ENCODE results near the gene COG5. TPM values are rescaled to one million over a fixed set of nuclear protein-coding genes. Genes with fewer than 3 reads are reported as not detected.

The COG5 gene
- total RNA-seq, 4 donors from 2014 or later = 34.8 to 74.1 (median 41.2) TPM

GRCh38 chr7:107432261-107432660, 131.5 kb downstream of the COG5 start:
- no peak for DNase-seq (ENCODE audit: low spot score)
- ATAC-seq (ENCODE audit: low FRiP score) = no peak
- TF ChIP-seq CTCF (IDR thresholded peaks at IDR 0.05) = no peak

GRCh38 chr7:107430057-107430456, 133.7 kb downstream of the COG5 start:
- ATAC-seq (ENCODE audit: low FRiP score) (no peak), DNase-seq (ENCODE audit: low spot score) (no peak)
- TF ChIP-seq CTCF (IDR thresholded peaks at IDR 0.05) = no peak

GRCh38 chr7:107428642-107429041, 135.1 kb downstream of the COG5 start:
- DNase-seq (ENCODE audit: low spot score) (no peak), ATAC-seq (ENCODE audit: low FRiP score) (no peak)
- no peak for TF ChIP-seq CTCF (IDR thresholded peaks at IDR 0.05)

- no peak for ATAC-seq (ENCODE audit: low FRiP score)
- TF ChIP-seq CTCF (IDR thresholded peaks at IDR 0.05) = no peak
- DNase-seq (ENCODE audit: low spot score) = no peak
Measured at GRCh38 chr7:107427462-107427861, 136.3 kb downstream of the COG5 start.

GRCh38 chr7:107414198-107414597, 149.5 kb downstream of the COG5 start:
- ATAC-seq (ENCODE audit: low FRiP score) (no peak), DNase-seq (ENCODE audit: low spot score) (no peak)
- TF ChIP-seq CTCF (IDR thresholded peaks at IDR 0.05) = no peak

- no peak for DNase-seq (ENCODE audit: low spot score)
- ATAC-seq (ENCODE audit: low FRiP score) = no peak
- TF ChIP-seq CTCF (IDR thresholded peaks at IDR 0.05) = no peak
Measured at GRCh38 chr7:107408349-107408748, 155.4 kb downstream of the COG5 start.

GRCh38 chr7:107405559-107405958, 158.2 kb downstream of the COG5 start:
- no peak for DNase-seq (ENCODE audit: low spot score)

More at GRCh38 chr7:107405559-107405958, 158.2 kb downstream of the COG5 start:
- TF ChIP-seq CTCF (IDR thresholded peaks at IDR 0.05) = no peak
- no peak for ATAC-seq (ENCODE audit: low FRiP score)
